Skeletal muscle tissue (tissue), 4 donors: ENCODE data around the gene ZNF775. TPM values are rescaled to one million over a fixed set of nuclear protein-coding genes. Genes with fewer than 3 reads are reported as not detected.

Experiments used
- H3K27ac ChIP-seq: one replicate; pipeline ENCODE4 v1.7.0; 2013; ENCODE audit warnings: mild to moderate bottlenecking, low read depth, low read length, inconsistent platforms
- H3K27me3 ChIP-seq, 3 donors: one replicate each; pipeline ENCODE4 v1.7.0; 2013; ENCODE audit warnings: low read length in 3 of 3; ENCODE audit not compliant: control insufficient read depth in 3 of 3, insufficient read depth in 3 of 3
- H3K36me3 ChIP-seq, 3 donors: one replicate each; pipeline ENCODE4 v1.7.0; 2013; ENCODE audit warnings: low read length in 3 of 3; ENCODE audit not compliant: control insufficient read depth in 3 of 3, insufficient read depth in 3 of 3
- H3K4me1 ChIP-seq, 3 donors: one replicate each; pipeline ENCODE4 v1.7.0; 2013; ENCODE audit warnings: low read length in 3 of 3, mild to moderate bottlenecking in 3 of 3; ENCODE audit not compliant: control insufficient read depth in 3 of 3, insufficient read depth in 3 of 3
- H3K4me3 ChIP-seq, 3 donors: one replicate each; pipeline ENCODE4 v1.7.0; 2013; ENCODE audit warnings: low read length in 3 of 3
- H3K9ac ChIP-seq, 3 donors: one replicate each; pipeline ENCODE4 v1.7.0; 2013; ENCODE audit warnings: low read length in 3 of 3, mild to moderate bottlenecking in 3 of 3, moderate library complexity in 2 of 3, low read depth in 1 of 3
- H3K9me3 ChIP-seq, 3 donors: one replicate each; pipeline ENCODE4 v1.7.0; 2013; ENCODE audit warnings: low read length in 3 of 3; ENCODE audit not compliant: control insufficient read depth in 3 of 3
- total RNA-seq: library from RNA; depleted of rRNA; stranded (reverse); fragments of >200 nt; gene quantifications from one replicate; pipeline ENCODE4 v1.2.3, GENCODE V29; 2014
- donor health status: Osteomylitis.

Gene ZNF775
- total RNA-seq, 1 donor from 2014 or later, result 6.8 TPM

- H3K9ac ChIP-seq, result peak overlapping the region; percentile 50 to 97 (median 94)
- no peaks in the 10 kb centered on the region for H3K27me3 ChIP-seq
Observed at GRCh38 chr7:150403376-150404171, 24.4 kb downstream of the ZNF775 start.

GRCh38 chr7:150404172-150404804 is 25.2 kb downstream of the ZNF775 start:
- Histone ChIP-seq H3K4me3 (peak overlapping the region; percentile 76 to 85 (median 78)), H3K27me3 (no peaks in the 10 kb centered on the region), H3K9me3 (no peaks in the 10 kb centered on the region), H3K27ac (peak overlapping the region; percentile 82), H3K36me3 (no peaks in the 10 kb centered on the region), H3K9ac (peak overlapping the region; percentile 94 to 97 (median 95)), H3K4me1 (peaks cover 11 to 21% (median 20%) of the 10 kb centered on the region in 3 donors)

More at GRCh38 chr7:150403376-150404171, 24.4 kb downstream of the ZNF775 start:
- Histone ChIP-seq H3K4me1 (peaks cover 17 to 28% (median 27%) of the 10 kb centered on the region in 3 donors), H3K27ac (peak overlapping the region; percentile 82), H3K36me3 (no peaks in the 10 kb centered on the region), H3K4me3 (peak overlapping the region in 1 of 3 donors; percentile 85), H3K9me3 (no peaks in the 10 kb centered on the region)

GRCh38 chr7:150404805-150405583 is 25.9 kb downstream of the ZNF775 start:
- H3K27me3 ChIP-seq, result no peaks in the 10 kb centered on the region
- peak overlapping the region; percentile 76 to 85 (median 78) for H3K4me3 ChIP-seq
- H3K27ac ChIP-seq, result peak overlapping the region; percentile 82
- H3K36me3 ChIP-seq, result peaks cover 0 to under 1% (median 0%) of the 10 kb centered on the region in 3 donors
- H3K9me3 ChIP-seq, result no peaks in the 10 kb centered on the region
- peaks cover 11 to 20% (median 20%) of the 10 kb centered on the region in 3 donors for H3K4me1 ChIP-seq
- peak overlapping the region; percentile 94 to 97 (median 95) for H3K9ac ChIP-seq

GRCh38 chr7:150405584-150406311 is 26.6 kb downstream of the ZNF775 start:
- Histone ChIP-seq H3K4me3 (peak overlapping the region; percentile 76 to 78 (median 77)), H3K4me1 (peaks cover 11 to 20% (median 20%) of the 10 kb centered on the region in 3 donors), H3K9ac (peak overlapping the region; percentile 51 to 97 (median 95)), H3K27ac (peak overlapping the region; percentile 82), H3K27me3 (no peaks in the 10 kb centered on the region), H3K36me3 (peaks cover 0 to 5% (median 0%) of the 10 kb centered on the region in 3 donors), H3K9me3 (no peaks in the 10 kb centered on the region)

- no peaks in the 10 kb centered on the region for H3K27me3 ChIP-seq
- H3K27ac ChIP-seq, result peak overlapping the region; percentile 82
- peaks cover 11 to 20% (median 17%) of the 10 kb centered on the region in 3 donors for H3K4me1 ChIP-seq
- no peaks in the 10 kb centered on the region for H3K9me3 ChIP-seq
- peak overlapping the region; percentile 76 to 78 (median 77) for H3K4me3 ChIP-seq
- H3K36me3 ChIP-seq, result peaks cover 0 to 5% (median 0%) of the 10 kb centered on the region in 3 donors
- H3K9ac ChIP-seq, result peak overlapping the region in 2 of 3 donors; percentile 14 to 97
Observed at GRCh38 chr7:150406312-150406566, 27.1 kb downstream of the ZNF775 start.

GRCh38 chr7:150406567-150407421 is 27.7 kb downstream of the ZNF775 start:
- Histone ChIP-seq H3K36me3 (peaks cover 0 to 5% (median 0%) of the 10 kb centered on the region in 3 donors), H3K27me3 (no peaks in the 10 kb centered on the region), H3K4me1 (peaks cover 11 to 20% (median 16%) of the 10 kb centered on the region in 3 donors), H3K9me3 (no peaks in the 10 kb centered on the region), H3K27ac (peak overlapping the region; percentile 54), H3K9ac (peak overlapping the region in 2 of 3 donors; percentile 14 to 33), H3K4me3 (peak overlapping the region; percentile 76 to 78 (median 77))

- Histone ChIP-seq H3K4me3 (no peak overlapping the region), H3K36me3 (peaks cover 0 to 5% (median 0%) of the 10 kb centered on the region in 3 donors), H3K9me3 (no peaks in the 10 kb centered on the region), H3K27me3 (no peaks in the 10 kb centered on the region), H3K4me1 (peaks cover 11 to 20% (median 16%) of the 10 kb centered on the region in 3 donors), H3K9ac (no peak overlapping the region), H3K27ac (no peak overlapping the region)
Observed at GRCh38 chr7:150407588-150408392, 28.7 kb downstream of the ZNF775 start.
